Memory B cell (primary cell): ENCODE measurements around the gene GVQW3.
A peak's percentile ranks its signal among the peaks of the same experiment; 100 is the strongest.

Source experiments
- ATAC-seq: fragments of 150-1000 bp; cut with Tn5 transposase; 2 replicates; pipeline ENCODE4 v1.10.0; 2021; ENCODE audit warnings: low read depth, mild to moderate bottlenecking, moderate library complexity
- DNase-seq, 2 donors: peaks; one replicate each; pipeline ENCODE4 v3.0.0; 2022; ENCODE audit warnings: low spot score in 2 of 2
- H3K27ac Mint-ChIP-seq: one replicate; pipeline ENCODE4 v1.8.0; 2022; ENCODE audit warnings: mild to moderate bottlenecking, moderate library complexity, mixed read lengths
- H3K27me3 Mint-ChIP-seq: one replicate; pipeline ENCODE4 v1.8.0; 2022; ENCODE audit warnings: mixed read lengths
- H3K36me3 Mint-ChIP-seq: one replicate; pipeline ENCODE4 v1.8.0; 2022; ENCODE audit warnings: mild to moderate bottlenecking, mixed read lengths
- H3K4me1 Mint-ChIP-seq: one replicate; pipeline ENCODE4 v1.8.0; 2022; ENCODE audit warnings: mixed read lengths
- H3K4me3 Mint-ChIP-seq: one replicate; pipeline ENCODE4 v1.8.0; 2022; ENCODE audit warnings: mild to moderate bottlenecking, moderate library complexity, mixed read lengths
- H3K9me3 Mint-ChIP-seq: one replicate; pipeline ENCODE4 v1.8.0; 2022; ENCODE audit warnings: mixed read lengths

GVQW3 gene

DNA sequence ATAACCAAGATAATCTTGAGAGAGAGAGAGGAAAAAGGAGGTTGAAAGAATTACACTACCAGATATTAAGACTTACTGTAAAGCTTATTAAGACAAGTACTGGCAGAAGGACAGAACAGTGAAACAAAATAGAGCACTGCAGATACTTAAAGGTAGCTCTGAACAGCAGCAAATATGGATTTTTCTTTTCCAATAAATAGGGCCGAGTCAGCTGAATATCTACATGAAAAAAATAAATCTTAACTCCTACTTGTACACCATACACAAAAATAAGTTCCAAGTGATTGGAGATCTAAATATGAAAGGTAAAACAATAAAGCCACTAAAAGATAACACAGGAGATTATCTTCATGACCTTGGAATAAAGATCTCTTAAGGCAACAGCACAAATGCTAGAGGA lies 12.6 kb upstream of the GVQW3 start:
- Mint-ChIP-seq H3K36me3 (peaks cover 8% of the 10 kb centered on the region), H3K4me1 (peaks cover 28% of the 10 kb centered on the region), H3K27me3 (no peaks in the 10 kb centered on the region), H3K4me3 (no peak overlapping the region), H3K9me3 (no peaks in the 10 kb centered on the region), H3K27ac (no peak overlapping the region)
- ATAC-seq, result no peak
- DNase-seq, result no peak

DNA sequence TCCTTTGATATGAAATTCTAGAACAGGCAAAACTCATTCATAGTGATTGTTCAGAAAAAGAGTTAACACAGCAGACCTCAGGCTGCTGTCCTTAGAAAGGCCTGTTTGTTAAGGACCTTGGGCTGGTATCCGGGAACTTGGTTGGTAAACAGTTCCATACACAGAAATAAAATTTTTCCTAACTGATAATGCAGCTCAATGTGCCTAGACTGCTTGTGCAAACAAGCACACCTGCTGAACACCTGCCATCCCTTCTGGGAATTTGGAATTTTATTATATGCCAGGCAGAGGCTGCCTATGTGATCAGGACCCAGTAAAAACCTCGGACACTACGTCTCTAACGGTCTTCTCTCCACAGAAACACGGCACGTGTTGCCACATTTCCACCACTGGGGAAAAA lies 11.7 kb upstream of the GVQW3 start:
- ATAC-seq, result no peak

DNA sequence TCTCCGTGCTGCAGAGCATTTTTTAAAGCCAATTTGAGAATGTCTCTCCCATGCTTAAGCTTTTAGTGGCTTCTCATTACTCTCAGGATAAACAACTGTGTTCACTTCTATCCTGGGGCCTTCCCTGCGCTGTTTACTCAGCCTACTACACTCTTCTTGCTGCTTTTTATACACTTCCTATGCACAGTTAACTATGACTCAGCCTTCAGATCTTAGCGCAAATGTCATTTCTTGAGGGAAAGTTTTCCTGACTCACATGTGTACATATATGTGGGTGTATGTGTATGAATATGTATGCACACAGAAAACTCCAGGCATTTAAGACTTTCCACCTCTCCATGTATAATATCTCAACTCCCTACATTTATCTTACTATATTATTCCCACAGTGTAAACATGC lies 10.0 kb upstream of the GVQW3 start:
- peaks cover 29% of the 10 kb centered on the region for H3K4me1 Mint-ChIP-seq
- no peaks in the 10 kb centered on the region for H3K27me3 Mint-ChIP-seq
- H3K27ac Mint-ChIP-seq, result no peak overlapping the region
- H3K9me3 Mint-ChIP-seq, result no peaks in the 10 kb centered on the region
- peaks cover 3% of the 10 kb centered on the region for H3K36me3 Mint-ChIP-seq
- no peak for ATAC-seq
- no peak for DNase-seq
- no peak overlapping the region for H3K4me3 Mint-ChIP-seq

More for the DNA sequence above, 11.7 kb upstream of the GVQW3 start:
- no peak for DNase-seq
- no peaks in the 10 kb centered on the region for H3K27me3 Mint-ChIP-seq
- no peak overlapping the region for H3K27ac Mint-ChIP-seq
- peaks cover 28% of the 10 kb centered on the region for H3K4me1 Mint-ChIP-seq
- no peaks in the 10 kb centered on the region for H3K9me3 Mint-ChIP-seq
- H3K36me3 Mint-ChIP-seq, result peaks cover 7% of the 10 kb centered on the region
- no peak overlapping the region for H3K4me3 Mint-ChIP-seq

DNA sequence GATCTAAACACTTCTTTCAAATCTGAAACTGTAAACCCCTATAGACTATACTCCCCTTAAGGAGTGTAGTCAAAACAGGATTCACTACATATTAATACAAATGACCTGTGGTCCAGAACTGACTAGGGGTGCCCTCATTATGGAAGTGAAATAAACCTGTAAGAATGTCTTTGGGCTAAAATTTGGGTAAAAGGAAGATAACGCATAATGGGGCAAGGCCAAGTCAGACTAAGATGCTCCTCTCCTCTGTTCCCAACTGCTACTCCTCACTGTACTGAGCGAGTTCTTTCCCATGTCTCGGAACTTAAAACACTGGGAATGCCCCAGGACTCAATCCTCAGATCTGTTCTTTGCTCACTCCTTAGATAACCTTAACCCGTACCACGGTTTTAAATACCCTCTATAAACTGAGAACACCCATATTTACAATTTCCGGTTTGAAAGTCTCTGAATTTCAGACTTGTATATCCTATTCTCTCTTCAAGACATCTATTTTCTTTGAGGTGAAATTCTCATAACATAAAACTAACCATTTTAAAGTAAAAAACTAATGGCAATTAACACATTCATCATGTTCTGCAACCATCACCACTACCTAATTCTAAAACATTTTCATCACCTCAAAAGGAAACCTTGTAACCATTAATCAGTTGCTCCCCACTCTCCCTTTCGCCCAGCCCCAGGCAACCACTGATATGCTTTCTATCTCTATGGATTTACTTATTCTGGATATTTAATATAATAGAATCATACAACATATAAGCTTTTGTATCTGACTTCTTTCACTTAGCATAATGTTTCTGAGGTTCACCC lies 4.2 kb upstream of the GVQW3 start:
- no peak for ATAC-seq
- DNase-seq, result no peak
- Mint-ChIP-seq H3K27ac (peak overlapping the region; percentile 63), H3K4me3 (peak overlapping the region; percentile 32), H3K36me3 (no peaks in the 10 kb centered on the region), H3K4me1 (peaks cover 43% of the 10 kb centered on the region), H3K27me3 (no peaks in the 10 kb centered on the region), H3K9me3 (no peaks in the 10 kb centered on the region)

DNA sequence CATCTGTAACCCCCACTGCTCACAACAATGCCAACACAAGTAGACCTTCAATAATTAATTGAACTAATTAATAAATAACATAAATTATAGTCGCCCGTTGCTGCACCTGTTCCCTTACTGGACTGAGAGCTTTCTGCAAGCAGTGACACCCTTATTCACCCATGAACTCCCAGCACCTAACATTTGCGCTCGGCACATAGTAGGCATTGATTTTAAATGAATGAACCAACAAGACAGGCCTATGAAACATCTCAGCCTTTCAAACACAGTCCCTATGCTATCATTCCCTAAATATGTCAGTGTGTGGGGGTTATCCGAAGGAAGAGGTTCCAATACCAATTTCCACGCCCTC lies 1.3 kb upstream of the GVQW3 start:
- H3K27me3 Mint-ChIP-seq, result no peaks in the 10 kb centered on the region
- ATAC-seq (no peak), DNase-seq (no peak)
- no peaks in the 10 kb centered on the region for H3K36me3 Mint-ChIP-seq
- H3K4me3 Mint-ChIP-seq, result peak overlapping the region; percentile 93
- peak overlapping the region; percentile 92 for H3K27ac Mint-ChIP-seq
- H3K4me1 Mint-ChIP-seq, result peaks cover 53% of the 10 kb centered on the region
- no peaks in the 10 kb centered on the region for H3K9me3 Mint-ChIP-seq

DNA sequence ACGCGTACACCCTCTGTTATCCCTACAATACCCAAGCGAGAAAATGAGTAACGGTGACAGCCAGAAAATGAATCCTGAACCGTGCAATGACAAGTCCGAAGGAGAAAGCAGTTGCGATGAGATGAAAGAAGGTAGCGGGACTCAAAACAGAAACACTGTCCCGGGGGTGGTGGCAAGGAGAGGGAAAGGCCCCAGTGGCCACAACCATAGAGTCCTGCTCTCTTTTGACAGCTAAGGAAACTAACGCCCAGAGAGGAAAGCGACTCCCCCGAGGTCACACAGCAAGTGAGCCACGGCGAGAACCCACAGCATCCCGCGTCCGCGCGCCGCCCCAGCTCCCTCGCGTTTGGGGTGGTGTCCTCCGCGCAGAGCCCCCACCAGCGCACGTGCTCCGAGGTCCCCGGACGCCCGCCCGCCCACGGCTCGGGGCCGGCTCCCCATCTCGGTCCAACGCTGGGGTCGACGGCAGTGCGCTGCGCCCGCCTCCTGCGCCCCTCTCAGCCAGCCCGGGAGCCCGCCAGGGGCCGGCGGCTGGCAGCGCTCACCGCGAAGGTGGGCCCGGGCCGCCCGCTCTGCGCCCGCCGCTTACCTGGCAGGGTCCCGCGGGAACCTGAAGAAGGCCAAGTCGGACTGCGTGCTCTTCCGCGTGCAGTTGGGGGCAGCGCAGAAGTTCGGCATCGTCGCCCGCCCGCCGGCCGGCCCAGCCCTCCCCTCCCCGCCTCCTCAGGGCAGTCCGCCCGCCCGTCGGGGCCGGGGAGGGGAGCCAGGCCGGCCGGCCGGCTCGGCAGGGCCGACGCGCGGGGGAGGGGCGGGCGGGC lies 755 bp upstream of the GVQW3 start:
- peak overlapping the region; percentile 93 for H3K4me3 Mint-ChIP-seq
- DNase-seq (peak; percentile 27 to 61), ATAC-seq (peak; percentile 5)
- H3K36me3 Mint-ChIP-seq, result peaks cover under 1% of the 10 kb centered on the region
- H3K27ac Mint-ChIP-seq, result peak overlapping the region; percentile 92
- H3K9me3 Mint-ChIP-seq, result no peaks in the 10 kb centered on the region
- H3K4me1 Mint-ChIP-seq, result peaks cover 51% of the 10 kb centered on the region
- H3K27me3 Mint-ChIP-seq, result no peaks in the 10 kb centered on the region

DNA sequence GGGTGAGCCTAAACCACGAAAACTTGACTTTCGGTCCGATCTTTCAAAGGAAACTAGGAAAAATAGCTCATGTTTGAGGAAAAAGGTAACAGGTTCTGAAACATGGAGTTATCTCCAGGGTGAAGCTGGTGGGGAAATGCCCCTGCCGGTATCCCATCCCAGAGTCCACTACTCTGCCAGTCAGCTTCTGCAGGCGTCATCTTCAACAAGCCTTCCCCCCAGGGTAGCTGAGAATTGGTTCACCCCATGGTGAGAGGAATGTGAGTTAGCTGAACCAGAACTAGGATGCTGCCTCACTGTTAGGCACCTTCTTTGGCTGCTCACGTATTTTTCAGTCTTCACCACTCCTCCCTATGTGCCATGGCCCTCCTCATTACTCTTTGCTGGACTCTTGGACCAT lies 1.1 kb downstream of the GVQW3 start:
- Mint-ChIP-seq H3K4me1 (peaks cover 41% of the 10 kb centered on the region), H3K36me3 (peaks cover 3% of the 10 kb centered on the region), H3K27ac (no peak overlapping the region), H3K27me3 (no peaks in the 10 kb centered on the region), H3K4me3 (peak overlapping the region; percentile 69), H3K9me3 (no peaks in the 10 kb centered on the region)
- DNase-seq (no peak), ATAC-seq (no peak)

DNA sequence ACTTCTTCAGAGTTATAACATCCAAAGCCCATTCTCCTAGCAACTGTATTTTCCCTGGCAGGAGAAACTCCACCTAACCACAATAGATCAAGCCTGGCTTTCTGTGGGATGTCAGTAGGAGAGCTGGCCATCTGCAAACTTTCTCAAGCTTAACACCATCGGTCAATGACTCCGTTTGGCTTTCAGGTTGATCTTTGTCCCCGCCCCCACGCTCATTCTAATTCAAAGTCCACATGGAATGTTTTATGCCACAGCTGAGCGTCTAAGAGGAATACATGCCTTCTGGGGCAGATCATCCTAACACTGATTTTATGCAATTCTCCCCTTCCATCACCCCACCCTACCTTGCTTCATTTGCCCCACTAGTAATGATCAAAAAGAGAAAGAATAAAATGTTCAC lies 4.8 kb downstream of the GVQW3 start:
- Mint-ChIP-seq H3K4me3 (no peak overlapping the region), H3K27me3 (no peaks in the 10 kb centered on the region), H3K4me1 (peaks cover 21% of the 10 kb centered on the region), H3K27ac (no peak overlapping the region), H3K36me3 (peaks cover 3% of the 10 kb centered on the region), H3K9me3 (no peaks in the 10 kb centered on the region)
- ATAC-seq, result no peak
- DNase-seq, result no peak

DNA sequence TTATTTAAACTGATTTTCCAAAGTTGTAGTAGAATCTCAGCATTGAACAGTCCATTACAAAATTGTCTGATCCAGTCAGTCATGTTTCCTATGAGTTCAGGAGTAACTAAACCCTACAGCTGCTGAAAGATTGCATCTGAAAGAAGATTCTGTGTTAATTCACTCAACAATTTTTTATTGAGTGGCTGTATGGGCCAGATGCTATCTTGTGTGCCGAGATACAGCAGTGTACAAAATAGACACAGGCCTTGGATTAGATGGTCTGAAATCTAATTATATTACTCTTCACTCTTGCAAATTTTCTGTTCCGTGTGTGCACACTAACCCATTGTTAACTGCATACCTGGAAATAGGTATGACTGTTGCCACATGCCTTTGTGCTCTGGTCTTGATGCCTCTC lies 7.3 kb downstream of the GVQW3 start:
- ATAC-seq (no peak), DNase-seq (no peak)
- peaks cover 3% of the 10 kb centered on the region for H3K36me3 Mint-ChIP-seq
- H3K27me3 Mint-ChIP-seq, result no peaks in the 10 kb centered on the region
- H3K4me1 Mint-ChIP-seq, result peaks cover 12% of the 10 kb centered on the region
- no peak overlapping the region for H3K27ac Mint-ChIP-seq
- no peak overlapping the region for H3K4me3 Mint-ChIP-seq
- H3K9me3 Mint-ChIP-seq, result no peaks in the 10 kb centered on the region

DNA sequence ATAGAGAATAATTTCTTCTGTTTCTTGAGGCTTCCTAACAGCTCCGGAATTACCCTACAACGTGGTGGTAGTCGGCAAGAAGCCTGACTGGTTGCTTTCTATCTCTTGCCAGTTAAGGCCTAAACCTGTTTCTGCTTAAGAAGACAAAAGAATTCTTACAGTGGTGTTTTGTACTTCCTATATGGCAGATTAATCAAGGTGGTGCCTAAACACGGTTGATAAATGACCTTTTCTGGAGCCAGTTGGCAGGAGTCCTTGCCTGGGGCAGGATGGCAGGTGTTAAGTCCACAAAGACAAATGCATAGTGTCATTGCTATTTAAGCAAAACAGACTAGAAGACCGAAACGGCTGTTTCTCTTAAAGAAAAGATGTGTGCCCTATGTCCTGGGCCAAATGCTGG lies 9.9 kb downstream of the GVQW3 start:
- DNase-seq, result no peak
- H3K4me1 Mint-ChIP-seq, result peaks cover 7% of the 10 kb centered on the region
- peak overlapping the region; percentile 28 for H3K27ac Mint-ChIP-seq

DNA sequence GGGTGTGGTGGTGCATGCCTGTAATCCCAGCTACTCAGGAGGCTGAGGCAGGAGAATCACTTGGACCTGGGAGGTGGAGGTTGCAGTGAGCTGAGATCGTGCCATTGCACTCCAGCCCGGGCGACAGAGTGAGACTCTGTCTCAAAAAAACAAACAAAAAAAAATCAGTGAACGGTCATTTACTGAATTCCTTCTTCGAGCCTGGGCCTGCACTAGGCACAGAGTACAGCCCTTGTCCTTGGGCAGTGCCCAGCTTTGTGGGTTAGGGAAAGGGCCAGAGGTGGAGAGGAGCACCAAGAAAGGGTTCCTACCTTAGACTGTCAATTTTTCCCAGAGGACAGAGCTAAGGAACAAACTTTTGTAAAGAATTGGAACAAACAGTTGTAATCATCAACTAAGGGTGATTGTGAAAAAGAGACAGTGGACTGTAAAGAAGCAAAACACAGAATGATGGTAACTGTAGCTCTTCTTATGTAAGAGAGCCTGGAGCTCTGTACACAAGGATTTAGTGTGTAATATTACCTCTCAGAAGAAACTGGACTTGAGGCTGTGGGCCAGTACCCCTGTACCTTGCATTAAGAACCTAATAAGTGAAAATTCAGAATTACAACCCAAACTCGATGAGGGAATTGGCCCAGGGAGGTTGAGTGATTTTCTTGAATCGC lies 10.8 kb downstream of the GVQW3 start:
- Mint-ChIP-seq H3K36me3 (no peaks in the 10 kb centered on the region), H3K27ac (peak overlapping the region; percentile 28), H3K4me1 (peaks cover 7% of the 10 kb centered on the region), H3K9me3 (no peaks in the 10 kb centered on the region), H3K27me3 (no peaks in the 10 kb centered on the region), H3K4me3 (no peak overlapping the region)
- ATAC-seq, result no peak
- DNase-seq, result no peak

More for the DNA sequence above, 9.9 kb downstream of the GVQW3 start:
- H3K27me3 Mint-ChIP-seq, result no peaks in the 10 kb centered on the region
- no peak overlapping the region for H3K4me3 Mint-ChIP-seq
- no peaks in the 10 kb centered on the region for H3K36me3 Mint-ChIP-seq
- H3K9me3 Mint-ChIP-seq, result no peaks in the 10 kb centered on the region
- ATAC-seq, result no peak

DNA sequence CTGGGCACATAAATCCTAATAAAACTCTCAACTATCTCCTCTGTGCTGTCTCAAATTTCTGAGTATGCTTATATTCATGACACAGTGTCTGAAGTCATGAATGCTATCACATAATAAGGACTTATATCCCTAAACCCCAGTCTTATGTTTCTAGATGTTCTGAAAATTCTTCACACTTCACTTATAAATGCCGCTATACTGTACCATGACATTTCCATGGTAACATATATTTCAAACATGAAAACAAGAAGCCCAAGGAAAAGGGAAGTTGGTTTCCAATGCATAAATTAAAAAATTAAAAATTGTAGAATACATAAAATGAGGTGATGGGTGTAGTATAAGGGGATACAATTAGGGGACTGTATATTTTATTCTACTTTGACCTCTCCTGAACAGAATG lies 11.7 kb downstream of the GVQW3 start:
- Mint-ChIP-seq H3K27me3 (no peaks in the 10 kb centered on the region), H3K9me3 (no peaks in the 10 kb centered on the region), H3K36me3 (no peaks in the 10 kb centered on the region), H3K4me1 (peaks cover 7% of the 10 kb centered on the region), H3K27ac (peak overlapping the region; percentile 64), H3K4me3 (no peak overlapping the region)
- no peak for DNase-seq
- peak; percentile 53 for ATAC-seq

DNA sequence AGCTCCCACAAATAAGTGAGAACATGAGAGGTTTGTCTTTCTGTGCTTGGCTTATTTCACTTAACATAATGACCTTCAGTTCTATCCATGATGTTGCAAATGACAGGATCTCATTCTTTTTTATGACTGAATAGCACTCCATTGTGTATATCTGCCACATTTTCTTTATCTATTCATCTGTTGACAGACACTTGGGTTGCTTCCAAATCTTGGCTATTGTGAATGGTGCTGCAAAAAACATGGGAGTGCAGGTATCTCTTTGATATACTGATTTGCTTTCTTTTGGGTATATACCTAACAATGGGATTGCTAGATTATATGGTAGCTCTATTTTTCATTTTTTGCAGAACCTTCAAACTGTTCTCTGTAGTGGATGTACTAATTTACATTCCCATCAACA lies 13.3 kb downstream of the GVQW3 start:
- Mint-ChIP-seq H3K27me3 (no peaks in the 10 kb centered on the region), H3K4me1 (peaks cover 7% of the 10 kb centered on the region), H3K36me3 (peaks cover 1% of the 10 kb centered on the region), H3K27ac (peak overlapping the region; percentile 12), H3K9me3 (no peaks in the 10 kb centered on the region), H3K4me3 (no peak overlapping the region)
- ATAC-seq (no peak), DNase-seq (no peak)

DNA sequence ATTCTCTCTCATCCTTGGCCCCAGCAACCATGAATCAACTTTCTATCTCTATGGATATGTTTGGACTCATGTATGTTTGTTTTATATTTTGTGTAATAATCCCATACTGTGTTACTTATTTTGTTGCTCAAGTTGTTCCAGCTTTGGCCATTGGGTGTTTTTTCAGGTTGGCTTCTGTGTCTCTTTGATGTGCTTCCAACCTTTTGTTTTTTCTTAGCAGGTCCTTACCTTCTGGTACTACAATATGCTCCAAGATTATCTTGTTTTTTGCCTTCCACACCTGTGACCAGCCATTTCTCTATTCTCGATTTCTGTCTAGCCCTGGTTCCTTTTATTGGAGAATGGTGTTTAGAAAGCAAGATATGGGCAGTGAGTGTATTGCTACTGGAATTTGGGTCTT lies 14.2 kb downstream of the GVQW3 start:
- Mint-ChIP-seq H3K27ac (no peak overlapping the region), H3K4me1 (peaks cover 7% of the 10 kb centered on the region), H3K4me3 (no peak overlapping the region), H3K9me3 (no peaks in the 10 kb centered on the region), H3K27me3 (no peaks in the 10 kb centered on the region), H3K36me3 (peaks cover 2% of the 10 kb centered on the region)
- no peak for ATAC-seq
- no peak for DNase-seq
